Head of caudate nucleus (tissue), 42 donors: ENCODE measurements around the gene IFI30.
"Not testable (repeated sequence)": the region's sequence is repeated elsewhere in the genome, so short reads cannot be mapped to it uniquely, and the experiment has no call there.

Experiments
- DNase-seq, 42 donors: peaks; one replicate each; pipeline versions ENCODE4 v3.0.0 to v3.0.0-alpha.2; 2020 to 2021; ENCODE audit warnings: mixed read lengths in 7 of 42
- intact Hi-C: fragments of 100-400 bp; cut with DNase I; formaldehyde crosslinking; loops from one replicate; pipeline ENCODE4 v1.15.0; 2022

IFI30 gene

GRCh38 chr19:18194181-18194530, 20.5 kb downstream of the IFI30 start:
- intact Hi-C loops: no loop called here
- DNase-seq: no peak

GRCh38 chr19:18194554-18195238, 21.1 kb downstream of the IFI30 start:
- intact Hi-C loops: loop anchor here (5.0 kb wide), 1 partner anchor 63 kb away; a partner anchor contains a TSS
- peak in 8 of 42 donors; percentile 13 to 46 (median 26) for DNase-seq

GRCh38 chr19:18196511-18196845, 22.9 kb downstream of the IFI30 start:
- intact Hi-C loops: loop anchor here (5.0 kb wide), 1 partner anchor 61 kb away; a partner anchor contains a TSS
- DNase-seq: no peak

GRCh38 chr19:18197306-18197705, 23.7 kb downstream of the IFI30 start:
- intact Hi-C loops: loop anchor here (5.0 kb wide), 1 partner anchor 60 kb away; a partner anchor contains a TSS
- no peak for DNase-seq

- DNase-seq: no peak
- intact Hi-C loops: loop anchor here (5.0 kb wide), 1 partner anchor 59 kb away; a partner anchor contains a TSS
Observed at GRCh38 chr19:18197941-18198340, 24.3 kb downstream of the IFI30 start.

GRCh38 chr19:18198374-18198773, 24.8 kb downstream of the IFI30 start:
- intact Hi-C loops: loop anchor here (5.0 kb wide), 1 partner anchor 59 kb away; a partner anchor contains a TSS
- no peak for DNase-seq

GRCh38 chr19:18202397-18202777, 28.8 kb downstream of the IFI30 start:
- intact Hi-C loops: loop anchor here (10.0 kb wide), 1 partner anchor 212 kb away; the partner anchor contains the start of gene SSBP4
- peak in 8 of 42 donors; percentile 12 to 47 (median 23) for DNase-seq

GRCh38 chr19:18202778-18203407, 29.3 kb downstream of the IFI30 start:
- intact Hi-C loops: loop anchor here (10.0 kb wide), 1 partner anchor 212 kb away; the partner anchor contains the start of gene SSBP4
- peak in 39 of 42 donors; percentile 47 to 86 (median 67) for DNase-seq

GRCh38 chr19:18203408-18203862, 29.8 kb downstream of the IFI30 start:
- intact Hi-C loops: loop anchor here (10.0 kb wide), 1 partner anchor 211 kb away; the partner anchor contains the start of gene SSBP4
- DNase-seq: peak in 40 of 42 donors; percentile 37 to 84 (median 65)

GRCh38 chr19:18203863-18204393, 30.3 kb downstream of the IFI30 start, which contains the start of gene RAB3A:
Gene RAB3A, minus strand, starts transcription at chr19:18204042. Its CDS starts 1,302 bp downstream, at chr19:18202740.
- DNase-seq: peak; percentile 100
- intact Hi-C loops: loop anchor here (10.0 kb wide), 1 partner anchor 211 kb away; the partner anchor contains the start of gene SSBP4

GRCh38 chr19:18204394-18205199, 31.0 kb downstream of the IFI30 start:
- peak in 20 of 42 donors; percentile 12 to 68 (median 38) for DNase-seq
- intact Hi-C loops: loop anchor here (10.0 kb wide), 1 partner anchor 210 kb away; the partner anchor contains the start of gene SSBP4

- DNase-seq: peak; percentile 63 to 89 (median 79)
- intact Hi-C loops: loop anchor here (10.0 kb wide), 1 partner anchor 209 kb away; the partner anchor contains the start of gene SSBP4
Observed at GRCh38 chr19:18205200-18205892, 31.7 kb downstream of the IFI30 start.

GRCh38 chr19:18206018-18206417, 32.4 kb downstream of the IFI30 start:
- DNase-seq: no peak
- intact Hi-C loops: loop anchor here (10.0 kb wide), 1 partner anchor 209 kb away; the partner anchor contains the start of gene SSBP4

- peak in 38 of 42 donors; percentile 32 to 82 (median 60) for DNase-seq
- intact Hi-C loops: loop anchor here (10.0 kb wide), 1 partner anchor 206 kb away; the partner anchor contains the start of gene SSBP4
Observed at GRCh38 chr19:18208098-18208951, 34.7 kb downstream of the IFI30 start.

- intact Hi-C loops: loop anchor here (5.0 to 10.0 kb wide), 2 partner anchors 42 to 205 kb away; partner anchors contain the start of gene SSBP4
Observed at GRCh38 chr19:18209912-18210311, 36.3 kb downstream of the IFI30 start.

GRCh38 chr19:18211683-18212082, 38.1 kb downstream of the IFI30 start:
- no peak for DNase-seq
- intact Hi-C loops: loop anchor here (5.0 kb wide), 1 partner anchor 41 kb away; no protein-coding TSS in a partner anchor

More at GRCh38 chr19:18209912-18210311, 36.3 kb downstream of the IFI30 start:
- not testable (repeated sequence) for DNase-seq
